Activated CD4-positive, alpha-beta T cell treated with anti-CD3 and anti-CD28 coated beads, Interleukin-2, amount 50 U/mL, for 1 hour (primary cell): ENCODE results near the gene EEFSEC.

ENCODE experiments used
- DNase-seq: peaks from one replicate; pipeline ENCODE4 v3.0.0-alpha.2; 2020

EEFSEC gene

DNA sequence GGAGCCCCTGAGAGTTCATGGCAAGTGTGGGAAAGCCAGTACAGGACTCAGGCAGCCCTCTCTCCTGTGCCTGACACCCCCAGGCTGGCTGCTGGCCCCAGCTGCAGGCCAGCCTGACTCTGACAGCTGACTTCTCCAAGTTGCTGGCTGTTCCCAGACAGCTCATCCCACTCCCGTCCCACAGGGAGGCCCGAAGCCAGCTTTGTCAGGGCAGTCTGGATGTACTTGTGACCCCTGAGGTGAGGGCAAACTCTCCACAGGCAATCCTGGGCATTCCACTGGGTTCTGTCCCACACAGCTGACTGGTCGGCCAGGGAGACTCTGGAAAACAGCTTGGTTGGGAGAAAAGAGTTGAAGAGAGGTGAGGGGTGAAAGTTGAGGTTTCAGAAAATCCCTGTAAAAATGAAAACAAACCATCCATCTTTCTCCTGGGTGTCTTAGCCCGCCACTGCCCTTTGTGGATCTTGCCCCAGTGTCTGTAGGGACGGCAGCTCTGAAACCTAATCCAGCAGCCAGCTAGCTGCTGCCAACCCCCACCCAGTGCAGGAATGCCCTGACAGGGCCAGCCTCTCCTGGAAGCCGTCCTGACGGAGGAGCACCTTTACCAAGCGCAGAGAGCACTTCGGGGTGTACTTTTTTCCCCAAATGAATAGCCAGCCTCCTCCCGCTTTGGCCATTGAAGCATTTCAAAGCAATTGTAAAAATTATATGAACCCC, 225.5 kb downstream of the EEFSEC start:
- no peak for DNase-seq

DNA sequence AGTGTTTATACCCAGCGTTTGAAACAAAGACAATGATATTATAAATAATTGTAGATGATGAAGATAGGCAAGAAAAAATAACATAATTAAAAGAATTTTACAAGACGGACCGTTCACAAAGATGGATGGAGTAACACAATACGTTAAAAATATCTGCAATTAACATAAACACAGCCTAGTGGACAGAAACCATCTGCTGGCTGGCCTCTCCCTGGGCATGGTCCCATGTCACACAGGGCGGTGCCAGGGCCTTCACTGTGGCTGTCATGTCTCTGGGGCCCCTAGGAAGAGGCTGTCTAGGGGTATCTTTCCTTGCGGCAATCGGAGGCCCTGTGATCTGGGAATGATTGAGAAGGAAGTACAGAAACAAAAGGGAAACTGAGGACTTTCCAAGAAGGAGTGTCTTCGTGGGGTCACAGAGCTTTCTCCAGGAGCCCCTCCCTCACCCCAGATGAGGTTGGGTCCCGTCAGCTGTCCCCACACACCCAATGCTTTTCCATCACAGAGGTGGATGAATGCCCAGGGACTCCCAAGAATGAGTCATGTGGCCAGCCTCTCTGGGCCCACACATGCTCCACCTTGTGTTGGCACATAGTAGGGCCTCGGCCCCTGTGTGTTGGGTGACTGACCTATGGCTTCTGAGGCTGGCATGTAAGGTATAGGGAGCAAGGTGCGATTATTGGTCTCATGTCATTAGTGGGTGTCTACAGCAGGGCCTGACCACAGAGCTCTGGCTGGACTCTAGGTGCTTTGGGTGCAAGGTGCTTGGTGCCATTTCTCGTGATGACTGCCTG, 226.3 kb downstream of the EEFSEC start:
- no peak for DNase-seq

DNA sequence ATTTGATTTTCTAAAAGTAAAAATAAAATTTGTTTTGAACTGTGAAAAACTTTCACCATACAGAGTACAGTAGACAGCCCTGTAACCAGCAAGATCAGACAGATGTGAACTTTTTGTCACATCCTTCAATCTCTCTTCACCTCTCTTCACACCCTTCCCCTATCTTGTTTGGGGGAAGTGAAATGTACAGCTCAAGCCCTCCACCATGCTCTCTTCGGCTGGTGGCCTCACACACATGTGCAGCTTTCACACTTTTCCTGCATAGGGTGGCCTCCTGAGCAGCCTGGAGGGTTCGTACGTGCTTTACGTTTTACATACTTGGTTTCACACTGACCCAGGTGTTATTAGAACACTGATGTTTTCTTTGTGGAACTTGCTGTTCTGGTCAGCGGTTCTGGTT, 227.0 kb downstream of the EEFSEC start:
- no peak for DNase-seq

DNA sequence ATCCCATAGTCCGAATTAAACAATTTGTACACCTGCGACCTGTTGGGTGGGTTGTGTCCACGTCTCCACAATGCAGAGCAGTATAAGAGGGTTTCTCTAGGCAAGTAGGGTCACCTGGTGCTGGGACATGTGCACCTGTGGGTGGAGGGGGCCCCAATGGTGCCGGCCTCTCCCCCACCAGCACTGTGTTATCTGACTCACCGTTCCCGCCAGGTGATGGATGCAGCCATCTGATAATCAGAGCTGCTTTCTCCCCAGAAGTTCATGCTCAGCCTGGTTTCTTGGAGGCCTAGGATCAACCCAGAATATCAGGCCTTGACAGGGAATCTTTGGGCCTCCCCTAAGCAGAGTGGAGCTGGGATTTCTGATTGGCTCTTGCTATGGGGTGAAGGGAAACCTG, 227.4 kb downstream of the EEFSEC start:
- no peak for DNase-seq

DNA sequence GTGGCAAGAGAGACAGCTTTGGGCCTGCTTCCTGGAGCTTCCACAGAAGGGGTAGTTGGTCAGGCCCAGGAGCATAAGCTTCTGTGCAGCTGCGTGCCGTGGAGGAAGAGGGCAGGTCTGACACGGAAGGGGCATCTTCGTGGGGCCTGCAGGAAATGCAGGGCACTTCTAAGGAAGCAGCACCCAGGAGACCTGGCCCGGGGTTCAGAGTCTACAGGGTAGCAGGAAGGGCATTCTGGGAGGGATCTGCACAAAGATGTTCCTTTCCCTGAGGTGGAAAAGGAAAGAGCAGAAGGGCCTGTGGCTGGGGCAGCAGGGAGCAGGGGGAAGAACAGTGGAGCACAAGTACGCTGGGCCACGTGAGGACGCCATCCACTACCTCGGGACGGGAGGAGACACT, 228.3 kb downstream of the EEFSEC start:
- DNase-seq: no peak

DNA sequence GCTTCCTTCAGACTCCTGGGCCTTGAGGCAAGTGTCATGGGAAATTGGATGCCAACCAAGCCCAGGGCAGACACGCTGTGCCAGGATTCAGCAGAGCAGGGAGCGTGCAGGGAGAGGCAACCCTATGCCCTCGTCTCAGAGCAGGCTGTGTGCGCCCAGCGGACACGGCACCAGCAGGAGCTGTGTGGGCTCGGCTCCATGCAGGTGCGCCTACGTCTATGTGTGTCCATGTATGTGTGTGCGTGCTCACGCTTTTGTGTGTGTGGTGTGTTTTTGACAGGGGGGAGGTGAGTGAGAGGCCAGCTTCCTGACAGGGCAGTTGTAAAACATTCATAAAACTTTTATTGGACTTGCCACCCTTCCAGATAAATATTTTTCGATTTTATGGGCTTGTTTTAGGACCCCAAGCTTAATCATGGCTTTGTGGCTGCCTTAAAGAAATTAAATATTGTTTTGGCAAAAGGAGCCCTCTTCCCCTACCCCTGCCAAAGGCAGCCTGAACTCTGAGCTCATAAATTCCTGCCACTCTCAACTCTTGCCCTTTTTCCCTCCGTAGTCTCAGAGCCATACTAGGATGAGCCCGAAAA, 229.0 kb downstream of the EEFSEC start:
- DNase-seq: no peak

DNA sequence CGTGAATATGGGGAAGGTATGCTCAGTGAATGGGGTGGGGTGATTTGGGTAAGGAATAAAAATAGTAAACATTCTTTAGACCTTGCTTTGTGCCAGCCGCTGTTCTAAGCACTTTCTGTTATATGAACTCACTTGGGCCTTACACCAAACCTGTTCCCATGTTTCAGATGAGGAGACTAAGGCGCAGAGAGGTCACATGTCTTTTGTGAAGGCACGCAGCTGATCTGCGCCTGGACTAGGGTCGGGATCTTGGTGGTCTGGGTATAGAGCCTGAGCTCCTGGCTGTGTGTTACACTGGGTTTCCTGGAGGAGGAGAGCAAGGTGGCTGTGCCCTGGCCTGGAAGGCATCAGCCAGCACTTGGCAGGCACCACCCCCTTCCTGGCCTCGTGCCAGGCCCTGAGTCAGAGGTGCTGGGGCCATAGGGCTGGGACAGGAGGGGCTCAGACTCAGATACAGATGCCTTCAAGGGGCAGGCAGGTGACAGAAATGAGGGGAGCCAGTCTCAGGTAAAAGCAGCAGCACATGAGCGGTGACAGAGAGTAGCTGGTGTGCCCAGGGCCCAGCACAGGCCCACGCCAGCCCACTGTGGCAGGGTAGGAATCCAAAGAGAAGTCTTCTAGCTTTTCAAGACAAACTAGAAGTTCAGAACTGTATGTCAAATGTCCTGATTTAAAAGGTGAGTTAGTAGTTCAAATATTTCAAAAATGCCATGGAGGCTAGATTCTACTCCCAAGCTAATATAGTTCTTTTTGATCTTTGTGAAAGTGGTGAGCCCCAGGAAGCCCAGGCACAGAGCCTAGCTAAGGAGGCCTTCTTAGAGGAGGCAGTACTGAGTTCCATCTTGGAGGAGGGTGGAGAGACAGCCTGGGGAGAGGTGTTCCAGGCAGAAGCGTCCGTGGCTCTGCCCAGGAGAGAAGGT, 230.3 kb downstream of the EEFSEC start:
- peak; percentile 6 for DNase-seq

DNA sequence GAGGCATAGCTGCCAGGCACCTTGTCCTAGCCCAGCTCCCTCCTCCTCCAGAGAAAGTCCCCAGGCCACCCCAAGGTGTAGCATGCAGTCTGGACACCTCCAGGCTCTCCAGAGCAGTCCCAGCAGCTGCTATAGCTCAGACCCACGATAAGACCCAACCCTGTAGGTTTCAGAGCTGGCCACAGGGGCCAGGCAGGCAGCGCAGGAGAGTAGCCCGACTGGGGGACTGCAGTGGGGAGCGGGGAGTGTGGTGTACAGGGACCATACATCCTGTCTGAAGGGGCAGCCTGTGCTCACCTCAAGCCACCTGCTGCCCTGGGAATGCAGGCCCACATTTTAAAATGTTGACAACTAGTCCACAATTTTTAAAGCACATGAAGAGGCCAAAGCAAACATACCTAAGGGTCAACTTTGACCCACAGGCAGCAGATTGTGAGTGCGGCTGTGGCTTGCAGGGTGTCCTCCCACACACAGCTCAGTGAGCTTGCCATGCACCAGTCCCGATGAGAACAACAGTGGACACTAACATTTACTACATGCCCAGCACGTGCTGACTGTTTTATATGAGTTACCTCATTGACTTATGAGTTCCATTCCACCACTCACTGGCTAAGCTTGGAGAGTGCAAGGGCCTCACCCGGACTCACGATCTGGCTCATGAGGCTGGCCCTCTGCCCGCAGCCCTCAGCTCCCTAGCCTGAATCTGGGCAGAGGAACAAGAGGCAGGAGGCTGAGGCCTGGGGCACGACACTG, 232.0 kb downstream of the EEFSEC start:
- DNase-seq: no peak

DNA sequence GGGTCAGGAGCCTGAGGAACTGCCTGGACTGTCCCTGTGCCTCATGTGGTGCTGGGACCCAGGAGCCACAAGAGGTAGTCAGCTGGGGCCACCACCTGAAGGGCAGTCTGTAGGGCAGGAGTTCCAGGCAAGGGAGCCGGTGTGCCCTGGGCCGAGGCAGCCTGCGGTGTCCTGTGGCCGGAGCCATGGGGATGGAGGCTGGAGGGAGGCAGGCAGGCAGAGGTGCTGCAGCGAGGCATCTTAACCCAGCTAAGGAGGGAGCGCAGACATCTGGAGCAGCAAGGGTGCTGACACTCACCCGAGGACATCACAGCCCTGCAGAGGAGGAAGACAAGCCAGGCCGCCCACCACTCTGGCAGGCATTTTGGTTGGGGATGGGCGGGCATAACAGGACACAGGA, 235.7 kb downstream of the EEFSEC start:
- no peak for DNase-seq

DNA sequence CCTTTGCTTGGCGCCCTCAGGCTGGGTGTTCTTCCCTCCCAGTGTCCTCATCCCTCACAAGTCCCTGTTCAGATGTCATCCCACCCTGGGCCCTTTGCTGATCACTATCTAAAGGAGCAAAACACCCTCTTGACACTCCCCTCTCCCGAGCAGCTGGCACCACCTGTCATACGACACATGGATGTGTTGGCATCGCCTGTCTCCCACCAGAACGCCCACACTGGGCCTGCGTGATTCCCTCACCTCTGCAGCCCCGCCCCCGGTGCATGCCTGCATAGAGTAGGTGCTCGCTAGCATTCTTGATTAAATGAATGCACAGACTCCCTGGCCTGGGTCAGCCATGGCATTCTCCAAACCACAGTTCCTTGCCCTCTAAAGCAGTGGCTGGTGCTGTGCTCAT, 237.6 kb downstream of the EEFSEC start:
- no peak for DNase-seq

DNA sequence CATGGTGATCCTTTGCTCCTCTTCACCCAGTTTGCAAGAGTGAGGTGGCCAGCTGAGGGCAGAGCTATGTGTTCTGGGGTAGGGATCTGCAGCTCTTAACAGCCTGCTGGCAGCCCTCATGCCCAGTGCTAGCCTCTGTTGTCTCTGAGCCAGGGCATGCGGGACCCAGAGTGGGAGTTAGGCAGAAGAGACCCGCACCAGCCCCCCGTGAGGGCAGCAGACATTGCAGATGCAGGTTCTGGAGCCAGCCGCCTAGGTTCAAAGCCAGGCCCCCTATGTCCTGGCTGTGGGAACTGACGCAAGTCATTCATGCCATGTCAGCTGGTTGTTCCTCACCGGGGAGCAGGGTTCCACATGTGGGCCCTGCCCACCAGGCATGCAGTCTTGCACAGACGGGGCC, 238.7 kb downstream of the EEFSEC start:
- DNase-seq: no peak

DNA sequence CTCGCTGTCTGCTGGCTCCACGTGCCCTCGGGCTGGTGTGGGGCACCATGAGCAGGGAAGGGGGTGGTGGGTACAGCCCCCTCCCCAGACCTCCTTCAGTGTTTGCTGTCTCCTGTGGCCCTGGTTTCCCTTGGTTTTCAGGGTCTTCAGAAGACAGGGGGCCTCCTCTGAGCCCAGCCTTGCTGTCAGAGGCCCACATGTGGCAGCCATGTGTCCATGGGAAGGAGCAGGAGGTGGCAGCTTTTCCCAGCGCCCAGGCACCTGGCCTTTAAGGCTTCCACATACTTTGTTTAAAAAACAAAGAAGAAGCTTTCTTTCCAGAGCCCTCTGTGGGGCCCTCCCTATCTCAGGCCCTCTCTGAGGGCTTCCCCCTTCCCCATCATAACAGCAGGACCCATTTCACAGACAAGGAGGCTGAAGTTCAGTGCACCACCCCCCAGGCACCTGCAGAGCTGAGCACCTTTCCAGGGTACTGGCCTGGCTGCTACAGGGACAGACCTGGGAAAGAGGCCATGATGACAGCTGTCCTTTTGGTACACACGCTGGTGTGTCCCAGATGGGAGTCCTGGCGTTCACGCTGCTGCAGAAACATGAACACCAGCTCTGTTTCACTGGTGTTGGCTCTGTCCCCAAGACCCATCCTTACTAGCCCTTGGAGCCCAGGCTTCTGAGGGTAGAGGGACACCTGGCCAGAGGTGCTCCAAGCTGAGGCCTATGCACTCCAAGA, 239.7 kb downstream of the EEFSEC start:
- no peak for DNase-seq

DNA sequence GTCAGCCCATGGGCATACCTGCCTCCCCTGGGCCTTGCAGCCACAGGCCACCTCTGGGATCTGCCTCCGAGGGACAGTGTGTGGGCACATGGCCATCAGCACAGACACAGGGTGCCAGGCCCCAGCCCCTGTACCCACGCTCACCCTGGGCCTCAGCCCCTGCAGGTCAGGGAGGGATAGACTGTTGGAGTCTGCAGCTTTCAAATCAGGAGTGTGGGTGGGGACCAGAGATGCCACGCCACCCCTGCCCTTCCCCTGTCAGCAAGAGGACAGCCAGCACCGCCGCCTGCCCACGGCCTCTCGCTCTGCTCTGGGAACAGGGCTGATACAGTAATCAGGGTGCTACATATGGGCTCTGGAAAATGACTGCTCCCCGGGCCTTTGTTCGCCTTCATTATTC, 240.8 kb downstream of the EEFSEC start:
- no peak for DNase-seq

DNA sequence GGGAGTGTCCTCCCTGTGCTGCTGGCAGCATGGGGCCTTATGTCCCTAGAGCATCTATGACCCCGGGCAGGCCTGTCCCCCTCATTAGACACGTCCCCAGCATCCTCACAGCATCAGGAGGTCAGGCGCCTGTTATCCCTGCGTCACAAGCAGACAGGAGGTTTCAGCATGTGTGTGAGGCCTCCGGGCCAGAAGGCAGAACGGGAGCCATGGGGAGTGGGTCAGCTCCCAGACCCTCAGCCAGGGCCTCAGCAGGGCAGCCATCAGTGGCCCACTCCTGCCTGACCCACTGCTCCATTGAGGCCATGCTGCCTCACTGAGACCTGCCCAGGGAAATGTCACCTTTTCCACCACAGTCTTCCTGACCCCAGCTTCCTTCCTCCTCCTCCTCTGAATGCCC, 241.8 kb downstream of the EEFSEC start:
- no peak for DNase-seq

DNA sequence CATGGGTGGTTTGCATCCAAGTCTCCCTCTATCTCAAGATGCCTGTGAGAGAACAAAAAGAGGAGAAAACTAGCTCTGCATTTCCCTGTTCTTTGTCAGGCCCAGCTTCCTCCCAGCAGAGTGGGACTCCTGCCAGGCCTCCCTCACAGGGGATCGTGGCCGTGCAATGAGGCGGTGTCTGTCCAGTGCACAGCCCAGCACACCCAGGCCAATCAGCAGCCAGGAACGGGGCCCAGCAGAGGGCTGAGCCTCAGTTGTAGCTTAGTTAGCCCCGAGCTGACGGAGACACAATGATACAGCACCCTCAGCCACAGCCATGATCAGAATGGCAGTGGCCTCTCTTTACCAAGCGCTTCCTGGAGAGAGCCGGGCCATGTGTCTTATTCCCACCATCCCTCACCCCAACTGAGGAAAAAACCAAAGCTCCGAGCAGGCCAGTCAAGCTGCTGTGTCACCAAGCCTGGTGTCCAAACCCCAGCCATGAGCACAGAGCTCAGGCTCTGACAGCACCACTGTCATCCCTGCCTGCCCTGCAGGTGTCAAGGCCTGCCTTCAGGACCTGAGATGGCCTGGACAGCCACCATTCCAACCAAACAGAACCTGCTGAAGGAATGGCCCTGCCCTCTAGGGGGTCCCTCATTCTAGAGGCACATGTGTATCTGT, 242.3 kb downstream of the EEFSEC start:
- DNase-seq: no peak

DNA sequence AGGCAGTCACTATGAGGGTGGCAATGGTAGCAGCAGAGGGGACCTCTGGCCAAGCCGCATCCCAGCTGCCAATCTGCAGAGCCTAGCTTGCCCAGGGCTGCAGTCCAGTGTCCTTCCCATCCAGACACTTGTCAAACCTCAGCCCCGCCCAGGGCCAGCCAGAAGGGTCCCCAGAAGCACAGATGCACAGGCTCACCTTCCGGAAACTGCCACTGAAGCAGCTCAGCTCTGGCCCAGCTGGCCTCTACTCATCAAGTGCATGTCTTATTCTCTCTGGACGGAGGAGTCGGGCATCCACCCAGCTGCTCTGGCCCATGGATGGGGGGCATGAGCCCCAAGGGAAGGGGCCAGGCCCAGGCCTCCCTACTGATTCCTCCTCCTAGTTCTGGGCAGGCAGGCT, 244.2 kb downstream of the EEFSEC start:
- no peak for DNase-seq

DNA sequence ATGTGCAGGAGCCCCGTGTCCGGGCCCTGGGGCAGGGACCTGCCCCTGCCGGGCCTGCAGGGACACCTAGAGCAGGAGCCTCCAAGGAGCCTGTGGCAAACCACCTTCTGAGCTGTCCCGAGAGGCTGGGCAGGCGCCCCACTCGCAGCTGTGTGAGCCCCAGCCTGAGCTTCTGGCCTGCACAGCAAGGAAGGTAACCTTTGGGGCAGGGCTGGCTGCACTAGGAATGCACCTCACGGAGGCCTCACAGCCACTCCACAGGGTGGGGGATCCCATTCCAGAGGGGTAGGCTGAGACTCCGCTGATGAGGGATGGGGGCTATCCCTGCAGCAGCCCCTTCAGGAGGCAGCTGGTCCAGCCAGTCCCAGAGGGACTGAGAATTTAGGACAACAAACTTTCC, 245.3 kb downstream of the EEFSEC start:
- no peak for DNase-seq

DNA sequence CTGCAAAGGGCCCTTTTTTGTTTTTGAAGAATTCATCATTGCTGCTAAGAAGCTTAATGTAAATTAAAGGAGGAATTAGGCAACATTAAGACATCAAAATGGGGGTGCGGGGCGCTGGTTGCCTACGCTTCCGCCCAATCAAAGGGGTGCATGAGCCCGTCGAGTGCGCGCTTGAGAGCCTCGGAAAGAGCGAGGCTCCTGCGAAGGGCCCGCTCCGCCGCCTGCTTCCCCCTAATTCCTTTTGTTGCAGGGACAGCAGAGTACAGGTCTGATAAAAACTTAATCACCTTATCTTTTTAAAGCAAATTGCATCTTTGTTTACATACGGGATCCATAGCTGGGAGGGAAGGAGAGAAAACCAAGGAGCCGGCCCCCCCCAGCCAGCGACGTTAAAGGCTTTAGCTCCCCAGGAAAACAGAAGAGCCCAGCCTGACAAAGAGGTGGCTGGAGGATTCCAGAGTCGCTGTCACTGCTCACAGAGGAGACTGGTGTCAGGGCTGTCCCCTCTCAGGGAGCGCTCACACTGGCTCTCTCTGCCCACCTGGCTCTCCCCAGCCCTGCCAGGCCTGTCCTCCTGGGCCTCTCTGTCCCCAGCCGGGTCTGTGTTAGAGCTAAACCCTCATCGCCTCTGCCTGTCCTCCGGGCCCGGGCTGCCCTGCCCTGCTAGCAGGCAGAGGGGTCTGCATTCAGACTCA, 246.1 kb downstream of the EEFSEC start:
- DNase-seq: no peak

DNA sequence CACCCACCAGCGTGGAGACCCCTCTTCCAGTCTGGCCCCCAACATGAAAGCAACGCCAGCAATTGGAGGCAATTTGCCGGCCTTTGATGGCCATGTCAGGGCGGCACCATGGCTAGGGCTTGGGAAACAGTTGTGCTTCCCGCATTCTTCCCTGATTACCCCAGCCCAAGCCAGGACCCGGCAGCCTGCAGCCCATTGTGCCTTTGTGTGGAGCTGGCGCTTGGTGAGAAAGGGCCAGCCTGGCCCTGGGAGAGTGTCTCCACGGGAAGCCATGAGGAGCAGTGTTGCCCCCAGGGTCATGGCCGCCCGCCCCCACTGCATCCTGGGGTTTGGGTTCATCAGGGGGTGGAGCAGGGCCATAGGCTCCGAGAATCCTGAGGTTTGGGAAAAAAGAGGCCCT, 247.4 kb downstream of the EEFSEC start:
- DNase-seq: no peak

DNA sequence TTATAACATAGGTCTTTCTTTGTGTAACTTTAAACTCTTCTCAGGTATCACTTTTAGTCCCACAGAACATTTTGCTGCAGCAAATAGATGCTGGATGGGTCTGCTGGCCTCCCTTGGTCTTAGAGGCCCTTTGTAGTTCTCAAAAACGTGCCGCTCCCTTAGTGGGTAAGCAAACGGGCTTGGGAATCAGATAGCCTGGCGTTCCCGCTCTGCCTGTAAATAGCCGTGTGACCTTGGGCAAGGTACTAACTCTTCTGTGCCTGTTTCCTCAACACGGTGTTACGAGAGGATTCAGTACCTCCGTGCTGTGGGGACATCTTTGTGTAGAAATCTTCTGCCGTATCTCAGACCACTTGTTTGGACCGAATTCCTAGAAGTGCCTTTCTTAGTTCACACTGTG, 249.0 kb downstream of the EEFSEC start:
- no peak for DNase-seq

DNA sequence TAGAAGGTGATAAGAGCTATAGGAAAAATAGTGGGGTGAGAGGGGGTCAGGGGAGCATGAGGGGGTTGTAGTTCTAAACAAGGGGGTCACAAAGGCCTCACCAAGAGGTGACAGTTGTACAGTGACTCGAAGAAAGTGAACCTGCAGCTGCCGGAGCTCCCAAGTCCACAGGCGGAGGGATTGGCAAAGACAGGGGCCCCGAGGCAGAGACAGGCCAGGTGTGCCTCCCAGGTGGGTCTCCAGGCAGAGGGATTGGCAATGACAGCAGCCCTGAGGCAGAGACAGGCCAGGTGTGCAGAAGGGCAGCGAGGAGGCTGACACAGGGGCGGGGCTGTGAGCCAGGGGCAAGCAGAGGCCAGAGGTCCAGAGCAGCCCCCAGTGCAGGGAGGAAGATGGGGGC, 249.7 kb downstream of the EEFSEC start:
- DNase-seq: no peak
